Activated CD8-positive, alpha-beta memory T cell treated with anti-CD3 and anti-CD28 coated beads for 36 hours (primary cell): ENCODE measurements around the gene CPNE6. TPM values are rescaled to one million over a fixed set of nuclear protein-coding genes. Genes with fewer than 3 reads are reported as not detected.

ENCODE experiments used
- CTCF ChIA-PET: fragments of 350-600 bp; sonication (Branson Sonifier 250); formaldehyde crosslinking; loops from one replicate; lab custom pipeline; 2021; ENCODE audit warnings: antibody characterized with exemption; lab: Charles Lee
- POLR2A ChIA-PET: fragments of 350-600 bp; sonication (Branson Sonifier 250); formaldehyde crosslinking; loops from one replicate; lab custom pipeline; 2021; ENCODE audit warnings: antibody characterized with exemption; lab: Charles Lee
- total RNA-seq, 2 experiments: library from RNA; stranded (reverse); gene quantifications; one replicate each; pipeline ENCODE4 v1.2.3, GENCODE V29; 2021

CPNE6 gene
- total RNA-seq, 2 experiments from 2014 or later, result not detected

DNA sequence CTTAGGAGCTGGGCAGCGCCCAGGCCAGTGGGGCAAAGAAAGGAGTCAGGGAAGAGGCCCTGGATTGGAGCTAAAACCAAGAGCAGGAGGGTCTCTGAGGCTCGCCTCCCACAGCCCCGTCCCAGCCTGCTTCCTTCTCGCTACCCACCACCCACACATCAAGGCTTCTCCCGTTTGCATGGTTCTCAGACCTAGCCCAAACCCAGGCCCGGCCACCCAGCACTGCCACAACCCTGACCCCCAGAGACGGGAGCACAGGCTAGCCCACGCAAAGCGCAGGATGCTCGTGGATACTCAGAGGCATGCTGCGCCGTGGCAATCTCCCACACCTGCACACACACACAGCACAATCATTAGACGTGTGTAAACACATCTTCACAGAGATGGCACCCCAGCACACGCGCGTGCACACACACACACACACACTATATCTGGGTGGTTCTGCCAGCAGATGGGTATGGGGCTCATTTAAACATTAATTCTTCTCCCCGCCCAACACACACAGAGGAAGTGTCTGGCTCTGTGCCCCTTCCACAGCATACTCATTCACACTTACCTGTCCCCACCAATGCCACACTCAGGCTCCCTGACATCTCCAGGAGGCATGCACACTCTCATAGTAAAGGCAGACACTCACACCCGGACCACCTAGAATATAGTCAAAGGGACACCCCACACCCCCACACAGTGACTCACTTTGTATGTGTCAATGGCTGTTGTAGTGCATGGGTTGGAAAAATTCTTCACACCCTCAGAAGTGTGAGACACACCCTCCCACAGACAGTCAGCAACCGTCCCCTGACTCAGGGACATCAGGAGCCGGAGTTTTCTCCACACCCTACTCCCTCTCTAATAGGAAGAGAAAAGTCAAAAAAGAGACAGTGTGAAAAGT, 18.5 kb upstream of the CPNE6 start:
- ChIA-PET CTCF (interaction anchor here (0.7 to 6.3 kb wide), 6 partner anchors 9 to 43 kb away, joined by 3 to 102 read pairs (median 3); partner anchors contain the start of gene PCK2), POLR2A (interaction anchor here (0.9 to 2.4 kb wide), 4 partner anchors 29 to 63 kb away, joined by 3 to 6 read pairs (median 4); no protein-coding TSS in a partner anchor)

DNA sequence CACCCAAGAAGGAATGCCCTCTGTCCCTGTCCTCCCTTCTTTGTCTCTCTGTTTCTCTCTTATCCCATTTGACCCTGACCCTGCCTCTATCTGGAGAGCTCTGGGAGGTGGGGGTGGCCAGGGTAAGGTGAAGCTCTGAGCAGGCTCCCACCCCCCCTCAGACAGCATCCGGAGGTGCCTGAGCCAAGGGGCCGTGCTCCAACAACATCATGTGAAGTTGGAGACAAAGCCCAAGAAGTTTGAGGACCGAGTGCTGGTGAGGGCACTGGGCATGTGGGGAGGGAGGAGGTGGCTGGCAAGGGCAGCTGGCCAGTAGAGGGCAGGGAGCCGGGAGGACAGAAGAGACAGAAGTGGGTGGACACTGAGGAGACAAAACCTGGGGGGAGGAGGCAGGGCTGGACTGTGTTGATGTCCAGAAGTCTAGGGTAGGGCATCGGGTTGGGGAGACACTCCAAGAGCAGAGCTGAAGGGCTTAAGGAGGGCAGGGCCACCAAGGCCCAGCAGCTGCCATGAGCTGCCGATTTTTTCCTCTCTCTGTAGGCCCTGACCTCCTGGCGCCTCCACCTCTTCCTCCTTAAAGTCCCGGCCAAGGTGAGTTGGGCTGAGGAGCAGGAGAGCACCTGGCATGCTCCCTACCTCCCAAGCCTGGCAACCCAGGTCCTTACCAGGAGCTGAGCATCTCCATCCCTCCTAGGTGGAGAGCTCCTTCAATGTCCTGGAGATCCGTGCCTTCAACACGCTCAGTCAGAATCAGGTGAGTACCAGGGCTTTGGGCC, 17.6 kb upstream of the CPNE6 start:
- CTCF ChIA-PET, result interaction anchor here (0.9 to 6.3 kb wide), 5 partner anchors 8 to 135 kb away, joined by 3 to 102 read pairs (median 4); partner anchors contain the start of genes IPO4 and PCK2
- POLR2A ChIA-PET, result interaction anchor here (0.6 to 2.4 kb wide), 4 partner anchors 17 to 193 kb away, joined by 3 to 6 read pairs (median 3); no protein-coding TSS in a partner anchor

DNA sequence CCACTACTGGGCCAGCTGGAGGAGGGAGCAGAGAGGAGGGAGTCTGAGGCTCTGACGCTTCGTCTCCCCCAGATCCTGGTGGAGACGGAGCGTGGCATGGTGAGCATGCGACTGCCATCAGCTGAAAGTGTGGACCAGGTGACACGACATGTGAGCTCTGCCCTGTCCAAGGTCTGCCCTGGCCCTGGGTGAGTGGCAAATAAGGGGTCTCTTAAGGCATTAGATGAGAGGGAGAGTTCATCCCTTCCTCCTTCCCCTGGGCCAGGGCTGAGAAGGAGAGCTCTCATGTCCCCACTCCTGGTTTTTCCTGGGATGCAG, 17.1 kb upstream of the CPNE6 start:
- ChIA-PET CTCF (interaction anchor here (0.9 to 6.3 kb wide), 5 partner anchors 8 to 135 kb away, joined by 3 to 102 read pairs (median 4); partner anchors contain the start of genes IPO4 and PCK2), POLR2A (interaction anchor here (0.6 to 1.0 kb wide), 2 partner anchors 16 to 193 kb away, joined by 3 read pairs; no protein-coding TSS in a partner anchor)

DNA sequence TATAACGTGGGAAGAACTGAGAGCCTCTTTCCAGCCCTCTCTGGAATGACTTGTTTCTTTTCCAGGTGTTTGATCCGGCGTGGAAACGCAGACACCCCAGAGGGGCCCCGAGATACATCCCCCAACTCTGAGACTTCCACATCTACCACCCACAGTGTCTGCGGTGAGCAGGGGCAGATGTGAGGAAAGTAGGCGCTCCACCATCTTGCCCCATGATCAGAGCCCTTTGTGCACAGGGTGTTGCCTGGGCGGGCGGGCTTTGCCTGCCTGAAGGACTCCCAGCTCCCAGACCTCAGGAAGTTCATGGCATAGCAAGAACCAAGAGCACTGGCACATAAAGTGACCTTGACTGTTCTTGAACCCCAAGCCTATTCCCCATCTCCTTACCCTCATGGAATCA, 16.7 kb upstream of the CPNE6 start:
- ChIA-PET POLR2A (no interaction called here), CTCF (interaction anchor here (0.9 to 6.3 kb wide), 4 partner anchors 27 to 134 kb away, joined by 3 to 102 read pairs (median 4); partner anchors contain the start of genes IPO4 and PCK2)

DNA sequence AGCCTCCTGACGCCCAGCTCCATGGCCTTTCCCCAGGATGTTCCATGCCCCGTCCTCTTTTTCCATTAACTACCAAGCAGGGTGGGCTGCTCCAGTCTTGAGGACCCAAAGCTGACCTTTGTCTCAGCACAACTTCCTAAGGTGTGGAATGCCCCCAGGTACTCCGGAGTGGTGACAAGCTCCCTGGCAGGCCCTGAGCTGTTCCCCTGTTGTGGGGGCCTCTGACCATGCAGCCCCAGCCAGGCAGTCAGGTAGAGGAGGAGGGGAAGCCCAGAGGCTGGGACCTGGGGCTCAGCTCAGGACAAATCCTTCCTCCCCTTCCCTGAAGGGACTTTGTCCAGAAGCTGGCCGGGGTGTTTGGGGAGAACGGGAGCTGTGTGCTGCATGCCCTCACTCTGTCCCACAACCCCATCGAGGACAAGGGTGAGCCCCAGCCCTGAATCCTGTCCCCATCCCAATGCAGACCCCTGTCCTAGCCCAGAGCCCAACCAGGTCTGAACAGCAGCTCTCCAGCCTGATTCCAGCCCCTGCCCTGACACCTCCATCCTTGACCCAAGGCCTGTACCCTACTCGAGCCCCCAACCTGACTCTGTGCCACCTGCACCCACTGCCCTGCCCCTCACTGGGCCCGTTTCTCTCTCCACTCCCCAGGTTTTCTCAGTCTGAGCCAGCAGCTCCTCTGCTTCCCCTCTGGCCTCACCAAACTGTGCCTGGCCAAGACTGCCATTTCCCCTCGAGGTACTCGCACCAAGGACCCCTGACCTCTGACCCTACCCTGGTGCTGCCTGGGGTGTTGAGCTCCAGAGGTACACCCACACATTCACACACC, 15.2 kb upstream of the CPNE6 start:
- CTCF ChIA-PET, result interaction anchor here (0.7 to 6.3 kb wide), 5 partner anchors 15 to 52 kb away, joined by 3 to 102 read pairs (median 23); partner anchors contain the start of genes CPNE6 and PCK2

DNA sequence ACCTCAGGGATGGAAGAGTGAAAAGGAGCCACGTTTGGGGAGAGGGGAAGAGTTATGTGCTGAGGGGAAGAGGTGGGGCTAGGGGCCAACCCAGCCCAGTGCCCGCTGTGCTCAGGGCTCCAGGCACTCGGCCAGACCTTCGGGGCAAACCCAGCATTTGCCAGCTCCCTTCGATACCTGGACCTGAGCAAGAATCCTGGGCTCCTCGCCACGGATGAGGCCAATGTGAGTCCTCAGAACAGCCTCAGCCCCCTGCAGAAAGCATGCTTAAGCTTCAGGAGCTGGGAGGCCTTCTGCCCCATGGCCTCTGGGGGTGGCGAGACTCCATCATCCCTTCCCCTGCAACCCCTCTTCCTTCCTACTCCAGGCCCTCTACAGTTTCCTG, 14.6 kb upstream of the CPNE6 start:
- POLR2A ChIA-PET, result no interaction called here
- CTCF ChIA-PET, result interaction anchor here (1.0 to 6.3 kb wide), 5 partner anchors 14 to 52 kb away, joined by 4 to 102 read pairs (median 23); partner anchors contain the start of genes CPNE6 and PCK2

More for the DNA sequence above, 15.2 kb upstream of the CPNE6 start:
- POLR2A ChIA-PET, result no interaction called here

DNA sequence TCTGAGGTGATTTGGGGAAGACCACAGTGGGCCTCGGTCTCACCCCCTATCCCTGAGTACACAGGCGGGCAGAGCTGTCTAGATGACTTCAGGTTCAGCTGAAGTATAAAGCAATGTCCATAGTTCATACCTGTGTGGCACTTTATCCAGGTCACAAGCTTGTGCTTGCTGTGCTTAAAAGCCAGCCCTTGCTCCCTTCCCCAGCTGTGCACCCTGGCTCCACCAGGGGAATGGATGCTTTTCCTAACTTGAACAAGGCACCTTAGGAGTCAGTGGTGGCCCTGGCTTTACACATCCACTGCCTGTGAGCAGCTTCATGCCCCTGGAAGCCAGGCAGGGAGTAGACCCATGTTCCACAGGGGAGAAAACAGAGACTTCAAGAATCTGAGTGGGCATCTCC, 14.1 kb upstream of the CPNE6 start:
- ChIA-PET POLR2A (interaction anchor here (1.5 kb wide), 1 partner anchor 52 kb away, joined by 6 read pairs; no protein-coding TSS in a partner anchor), CTCF (interaction anchor here (1.4 to 6.3 kb wide), 7 partner anchors 12 to 104 kb away, joined by 4 to 102 read pairs (median 13); partner anchors contain the start of genes IRF9 and PCK2)

DNA sequence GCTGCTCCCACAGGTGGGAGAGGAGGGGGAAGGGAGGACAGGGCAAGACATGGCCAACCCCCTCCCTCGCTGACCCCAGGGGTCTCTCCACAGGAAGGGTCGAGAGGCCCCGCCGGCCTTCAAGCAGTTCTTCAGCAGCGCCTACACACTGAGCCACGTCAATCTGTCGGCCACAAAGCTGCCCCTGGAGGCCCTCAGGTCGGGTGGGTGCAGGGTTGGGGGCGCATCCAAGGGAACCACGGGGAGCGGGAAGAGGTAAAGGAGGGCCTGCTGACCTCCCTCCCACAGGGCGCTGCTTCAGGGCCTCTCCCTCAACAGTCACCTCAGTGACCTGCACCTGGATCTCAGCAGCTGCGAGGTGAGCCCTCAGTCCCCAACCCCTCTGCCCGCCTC, 13.5 kb upstream of the CPNE6 start:
- CTCF ChIA-PET, result interaction anchor here (0.8 to 6.3 kb wide), 11 partner anchors 10 to 103 kb away, joined by 3 to 102 read pairs (median 6); partner anchors contain the start of genes CPNE6, IRF9 and PCK2
- POLR2A ChIA-PET, result interaction anchor here (1.5 kb wide), 1 partner anchor 51 kb away, joined by 6 read pairs; no protein-coding TSS in a partner anchor

DNA sequence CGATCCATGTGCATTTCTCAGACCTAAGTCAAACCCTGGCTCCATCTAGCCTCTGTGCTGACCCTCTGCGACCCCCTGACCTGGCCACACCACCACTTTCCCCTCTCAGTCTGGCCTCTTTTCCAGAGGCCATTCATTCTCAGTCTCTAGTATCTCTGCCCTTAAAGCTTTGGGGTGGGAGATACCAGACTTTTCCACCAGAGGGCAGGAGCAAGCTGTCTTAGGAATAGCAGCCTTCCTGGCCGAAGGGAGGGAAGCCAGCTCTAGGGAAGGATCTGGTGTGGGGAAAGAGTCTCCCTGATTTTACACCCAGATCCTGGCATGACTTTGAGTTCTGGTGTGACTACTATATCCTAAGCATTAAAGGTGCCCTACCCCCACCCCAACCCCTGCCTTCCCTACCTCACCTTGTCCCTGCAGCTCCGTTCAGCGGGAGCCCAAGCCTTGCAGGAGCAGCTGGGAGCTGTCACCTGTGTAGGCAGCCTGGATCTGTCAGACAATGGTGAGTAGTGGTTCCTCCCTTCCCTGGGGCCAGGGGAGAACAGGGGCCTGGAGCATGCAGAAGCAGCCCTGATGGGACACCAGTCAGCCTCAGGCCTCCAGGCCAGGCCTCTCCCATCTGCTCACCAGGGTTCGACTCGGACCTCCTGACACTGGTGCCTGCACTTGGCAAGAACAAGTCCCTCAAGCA, 13.0 kb upstream of the CPNE6 start:
- CTCF ChIA-PET, result interaction anchor here (0.8 to 6.3 kb wide), 12 partner anchors 9 to 103 kb away, joined by 3 to 102 read pairs (median 6); partner anchors contain the start of genes CPNE6, DCAF11, IRF9 and PCK2
- POLR2A ChIA-PET, result interaction anchor here (1.5 kb wide), 1 partner anchor 50 kb away, joined by 6 read pairs; no protein-coding TSS in a partner anchor

DNA sequence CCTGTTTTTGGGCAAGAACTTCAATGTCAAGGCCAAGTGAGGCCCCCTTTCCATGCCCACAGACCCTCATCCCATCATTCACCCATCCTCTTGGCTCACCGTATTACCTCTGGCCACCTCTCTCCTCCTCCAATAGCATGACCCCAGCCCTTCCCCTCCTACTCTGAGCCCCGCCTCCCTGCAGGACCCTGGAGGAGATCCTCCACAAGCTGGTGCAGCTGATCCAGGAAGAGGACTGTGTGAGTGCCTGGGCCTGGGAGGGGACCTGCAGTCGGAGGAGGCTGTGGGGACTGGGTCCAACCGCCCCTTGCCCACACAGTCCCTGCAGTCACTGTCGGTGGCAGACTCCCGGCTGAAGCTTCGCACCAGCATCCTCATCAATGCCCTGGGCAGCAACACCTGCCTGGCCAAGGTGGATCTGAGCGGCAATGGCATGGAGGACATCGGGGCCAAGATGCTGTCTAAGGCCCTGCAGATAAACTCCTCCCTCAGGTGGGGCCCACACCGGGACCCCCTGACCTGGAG, 12.3 kb upstream of the CPNE6 start:
- ChIA-PET POLR2A (no interaction called here), CTCF (interaction anchor here (1.0 to 6.3 kb wide), 10 partner anchors 10 to 102 kb away, joined by 3 to 102 read pairs (median 7); partner anchors contain the start of genes CPNE6, DCAF11, IRF9 and PCK2)

DNA sequence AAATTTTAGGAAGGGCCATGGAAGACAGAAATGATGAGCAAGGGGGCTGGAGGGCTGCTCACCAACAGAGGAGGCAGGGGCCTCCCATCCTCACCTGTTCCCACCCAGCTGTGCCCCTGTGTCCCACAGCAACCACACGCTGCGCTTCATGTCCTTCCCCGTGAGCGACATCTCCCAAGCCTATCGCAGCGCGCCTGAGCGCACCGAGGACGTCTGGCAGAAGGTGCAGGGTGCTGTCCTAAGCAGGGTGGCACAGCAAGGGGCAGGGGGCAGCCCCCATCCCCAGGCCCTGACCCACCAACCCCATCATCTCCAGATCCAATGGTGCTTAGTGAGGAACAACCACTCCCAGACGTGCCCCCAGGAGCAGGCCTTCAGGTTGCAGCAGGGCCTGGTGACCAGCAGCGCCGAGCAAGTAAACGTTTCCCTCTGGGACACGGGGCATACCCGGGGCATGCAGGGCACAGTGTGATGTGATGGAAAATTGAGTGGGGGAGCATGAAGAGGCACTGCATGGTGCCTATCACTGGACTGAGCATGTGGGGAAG, 11.4 kb upstream of the CPNE6 start:
- ChIA-PET POLR2A (no interaction called here), CTCF (interaction anchor here (1.1 kb wide), 1 partner anchor 42 kb away, joined by 3 read pairs; no protein-coding TSS in a partner anchor)

DNA sequence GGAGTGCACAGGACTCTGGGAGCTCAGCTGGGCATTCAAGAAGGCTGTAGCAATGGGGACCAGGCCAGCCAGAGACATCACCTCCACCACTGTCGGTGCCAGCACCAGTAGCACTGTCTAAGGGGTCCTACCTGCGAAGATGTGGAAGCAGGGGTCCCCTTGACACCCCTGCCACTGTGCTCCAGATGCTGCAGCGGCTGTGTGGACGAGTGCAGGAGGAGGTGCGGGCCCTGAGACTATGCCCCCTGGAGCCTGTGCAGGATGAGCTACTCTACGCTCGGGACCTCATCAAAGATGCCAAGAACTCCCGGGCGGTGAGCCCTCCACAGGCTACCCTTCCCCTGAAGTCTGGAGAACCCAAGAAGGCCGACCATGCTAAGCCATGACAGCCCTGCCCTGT, 10.9 kb upstream of the CPNE6 start:
- ChIA-PET POLR2A (no interaction called here), CTCF (interaction anchor here (1.0 to 1.8 kb wide), 4 partner anchors 21 to 48 kb away, joined by 3 to 5 read pairs (median 4); no protein-coding TSS in a partner anchor)

DNA sequence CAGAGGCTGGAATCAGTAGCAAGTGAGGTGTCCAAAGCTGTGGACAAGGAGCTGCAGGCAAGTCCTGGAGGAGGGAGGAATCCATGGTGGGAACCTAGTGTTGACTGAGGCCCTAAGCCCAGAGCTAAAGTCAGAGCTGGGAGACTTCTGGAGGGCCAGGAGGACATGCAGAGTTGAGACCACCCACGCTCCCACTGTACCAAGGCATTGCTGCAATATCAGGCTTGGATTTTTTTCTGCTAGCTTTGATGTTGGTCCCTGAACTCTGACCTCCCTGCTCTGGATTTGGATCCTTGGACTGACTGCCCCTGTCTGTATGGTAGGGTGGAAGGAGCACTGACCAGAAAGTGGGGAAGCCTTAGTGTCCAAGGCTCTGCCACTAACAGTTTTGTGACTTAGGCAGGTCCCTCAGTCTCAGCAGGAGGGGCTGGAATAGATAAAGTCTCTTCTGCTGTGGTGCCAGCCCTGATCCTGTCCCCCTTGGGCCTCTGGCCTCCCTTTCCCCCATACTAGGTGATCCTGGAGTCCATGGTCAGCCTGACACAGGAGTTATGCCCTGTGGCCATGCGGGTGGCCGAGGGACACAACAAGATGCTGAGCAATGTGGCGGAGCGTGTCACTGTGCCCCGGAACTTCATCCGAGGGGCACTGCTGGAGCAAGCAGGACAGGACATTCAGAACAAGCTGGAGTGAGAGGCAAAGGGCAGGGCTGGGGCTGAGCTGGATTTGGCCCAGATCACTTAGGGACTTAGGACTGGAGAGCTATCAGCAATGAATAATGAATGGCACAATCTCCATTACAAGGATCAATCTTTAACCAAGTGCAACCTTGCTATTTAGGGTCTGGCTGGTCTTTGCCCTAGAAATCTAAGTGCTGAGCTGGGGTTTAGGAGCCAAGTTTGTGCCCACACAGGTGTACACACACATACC, 10.1 kb upstream of the CPNE6 start:
- CTCF ChIA-PET, result interaction anchor here (1.0 to 1.8 kb wide), 4 partner anchors 7 to 48 kb away, joined by 3 to 5 read pairs (median 4); no protein-coding TSS in a partner anchor
- POLR2A ChIA-PET, result no interaction called here

DNA sequence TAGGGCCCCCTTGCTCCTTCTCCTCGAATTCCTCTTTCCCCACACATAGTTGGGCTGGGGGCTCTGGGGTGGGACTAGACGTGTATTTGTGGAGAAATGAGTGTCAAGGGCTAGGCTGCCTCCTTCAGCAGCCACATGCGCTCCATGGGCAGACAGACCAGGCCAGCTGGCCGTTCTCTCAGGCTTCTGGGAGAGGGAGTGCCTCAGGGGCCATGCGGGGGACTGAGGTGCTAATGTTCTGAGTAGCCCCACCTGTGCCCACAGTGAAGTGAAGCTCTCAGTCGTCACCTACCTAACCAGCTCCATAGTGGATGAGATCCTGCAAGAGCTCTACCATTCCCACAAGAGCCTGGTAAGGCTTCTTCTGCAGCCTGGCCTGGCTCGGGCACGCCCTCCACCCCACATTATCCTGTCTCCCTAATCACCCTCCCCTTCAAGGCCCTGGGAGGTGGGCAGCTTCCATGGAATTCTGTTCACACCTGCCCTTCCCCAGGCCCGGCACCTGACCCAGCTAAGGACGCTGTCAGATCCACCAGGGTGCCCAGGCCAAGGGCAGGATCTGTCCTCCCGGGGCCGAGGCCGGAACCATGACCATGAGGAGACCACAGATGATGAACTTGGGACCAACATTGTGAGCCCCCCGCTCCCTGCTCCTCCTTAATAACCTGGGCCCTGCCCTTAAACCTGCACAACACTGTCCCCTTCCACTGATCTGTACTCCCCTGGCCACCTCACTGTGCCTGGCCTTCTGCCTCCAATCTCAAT, 9.0 kb upstream of the CPNE6 start:
- POLR2A ChIA-PET, result no interaction called here
- CTCF ChIA-PET, result interaction anchor here (0.6 to 1.8 kb wide), 3 partner anchors 9 to 232 kb away, joined by 3 to 5 read pairs (median 3); no protein-coding TSS in a partner anchor
